Measurements from ENCODE around the gene OFD1.

- no peak for TF ChIP-seq CTCF (IDR thresholded peaks at IDR 0.05; ENCODE audit: insufficient read depth, low read length, poor library complexity, severe bottlenecking)
- TF ChIP-seq EZH2phosphoT487 (conservative IDR thresholded peaks at IDR 0.05; ENCODE audit: low read length), result no peak
These were observed 17.6 kb downstream of the OFD1 start for GRCh38 chrX:13752141-13752540.

All from SU-DHL-6 (cell line).